ENCODE data around the gene HTR1E.

- TF ChIP-seq POLR2AphosphoS5 (IDR thresholded peaks at IDR 0.05; ENCODE audit: low read depth, low read length) (no peak), POLR2A (IDR thresholded peaks at IDR 0.05; ENCODE audit: low read depth, low read length) (no peak), PAX5 (IDR thresholded peaks at IDR 0.05; ENCODE audit: insufficient read depth, low read length, severe bottlenecking) (no peak), TAF1 (IDR thresholded peaks at IDR 0.05; ENCODE audit: low read depth, low read length) (no peak)
Observed at GRCh38 chr6:86888301-86888700, 49.0 kb upstream of the HTR1E start.

Measured in GM12891 (cell line).